ENCODE results near the gene IRAK1BP1.
"Not testable (repeated sequence)": the region's sequence is repeated elsewhere in the genome, so short reads cannot be mapped to it uniquely, and the experiment has no call there.

Gene IRAK1BP1

DNA sequence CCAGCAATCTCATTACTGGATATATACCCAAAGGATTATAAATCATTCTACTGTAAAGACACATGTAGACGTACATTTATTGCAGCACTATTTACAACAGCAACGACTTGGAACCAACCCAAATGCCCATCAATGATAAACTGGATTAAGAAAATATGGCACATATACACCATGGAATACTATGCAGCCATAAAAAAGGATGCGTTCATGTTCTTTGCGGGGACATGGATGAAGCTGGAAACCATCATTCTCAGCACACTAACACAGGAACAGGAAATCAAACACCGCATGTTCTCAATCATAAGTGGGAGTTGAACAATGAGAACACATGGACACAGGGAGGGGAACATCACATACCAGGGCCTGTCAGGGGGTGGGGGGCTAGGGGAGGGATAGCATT lies 22.6 kb downstream of the IRAK1BP1 start:
- not testable (repeated sequence) for DNase-seq (ENCODE audit: low read depth)

DNA sequence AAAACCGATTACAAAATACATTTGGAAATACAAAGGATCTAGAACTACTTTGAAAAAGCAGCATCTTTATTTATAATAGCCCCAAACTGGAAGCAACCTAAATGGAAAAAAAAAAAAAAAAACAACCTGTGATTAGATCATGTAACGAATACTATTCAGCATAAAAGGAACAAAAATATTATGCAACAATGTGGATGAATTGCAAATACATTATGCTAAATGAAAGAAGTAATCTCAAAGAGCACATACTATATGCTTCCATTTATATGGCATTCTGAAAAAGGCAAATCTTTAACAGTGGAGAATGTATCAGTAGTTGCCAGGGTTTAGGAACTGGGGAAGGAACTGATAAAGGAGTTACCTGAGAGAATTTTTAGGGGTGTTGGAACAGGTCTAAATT lies 28.9 kb downstream of the IRAK1BP1 start:
- no peak for DNase-seq (ENCODE audit: low read depth)

DNA sequence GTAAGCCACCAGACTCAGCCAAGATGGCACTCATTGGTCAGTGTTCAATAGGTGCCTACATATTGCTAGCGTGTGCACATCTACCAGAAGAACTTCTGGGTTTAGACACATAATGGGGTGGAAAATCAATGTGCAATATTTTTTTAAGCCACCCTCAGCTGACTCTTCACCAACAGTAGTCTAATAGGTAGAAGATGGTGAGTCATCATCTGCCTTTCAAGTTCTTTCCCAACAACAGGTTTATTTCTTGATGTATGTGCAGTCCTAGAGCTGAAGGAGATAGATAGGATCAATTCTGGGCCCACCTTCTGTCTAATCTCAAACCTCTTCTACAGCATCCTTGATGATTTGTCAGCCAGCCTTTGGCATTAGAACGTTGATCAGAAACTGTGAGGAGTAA lies 41.3 kb downstream of the IRAK1BP1 start:
- no peak for DNase-seq (ENCODE audit: low read depth)

- DNase-seq (ENCODE audit: low read depth): peak; percentile 64
These were observed 42.0 kb downstream of the IRAK1BP1 start for GRCh38 chr6:78909391-78909790.

DNA sequence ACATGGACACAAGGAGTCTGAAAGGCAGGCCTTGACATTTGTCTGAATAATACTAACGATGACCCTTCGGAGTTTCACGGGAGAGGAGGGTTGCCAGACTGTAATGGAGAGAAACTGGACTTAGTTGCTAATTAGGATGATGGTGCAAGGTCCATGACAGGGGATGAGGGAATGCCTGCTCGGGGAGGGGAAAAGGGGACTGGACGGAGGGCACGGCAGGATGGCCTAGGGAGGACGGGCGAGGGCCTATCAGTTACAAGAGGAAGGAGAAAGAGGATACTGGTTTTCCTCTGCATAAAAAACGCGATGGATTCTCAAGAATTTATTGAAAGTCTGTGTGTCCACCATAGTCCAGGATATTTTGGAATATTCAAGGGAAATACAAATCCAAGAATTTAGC lies 42.7 kb downstream of the IRAK1BP1 start:
- DNase-seq (ENCODE audit: low read depth): no peak

GRCh38 chr6:78910591-78911171 lies 43.3 kb downstream of the IRAK1BP1 start:
- no peak for DNase-seq (ENCODE audit: low read depth)

GRCh38 chr6:78911218-78911940 lies 44.0 kb downstream of the IRAK1BP1 start:
- DNase-seq (ENCODE audit: low read depth): no peak

- no peak for DNase-seq (ENCODE audit: low read depth)
These were observed 49.1 kb downstream of the IRAK1BP1 start for GRCh38 chr6:78916411-78916810.

DNA sequence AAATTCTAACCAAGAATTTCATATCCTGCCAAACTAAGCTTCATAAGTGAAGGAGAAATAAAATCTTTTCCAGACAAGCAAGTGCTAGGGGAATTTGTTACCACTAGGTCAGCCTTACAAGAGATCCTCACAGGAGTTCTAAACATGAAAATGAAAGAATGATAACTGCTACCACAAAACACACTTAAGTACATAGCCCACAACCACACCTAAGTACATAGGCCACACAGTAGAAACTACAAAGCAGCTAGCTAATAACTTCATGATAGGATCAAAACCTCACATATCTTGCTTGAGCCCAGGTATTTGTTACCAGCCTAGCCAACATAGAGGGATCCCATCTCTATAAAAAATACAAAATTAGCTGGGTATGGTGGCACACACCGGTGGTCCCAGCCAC lies 50.4 kb downstream of the IRAK1BP1 start:
- no peak for DNase-seq (ENCODE audit: low read depth)

DNA sequence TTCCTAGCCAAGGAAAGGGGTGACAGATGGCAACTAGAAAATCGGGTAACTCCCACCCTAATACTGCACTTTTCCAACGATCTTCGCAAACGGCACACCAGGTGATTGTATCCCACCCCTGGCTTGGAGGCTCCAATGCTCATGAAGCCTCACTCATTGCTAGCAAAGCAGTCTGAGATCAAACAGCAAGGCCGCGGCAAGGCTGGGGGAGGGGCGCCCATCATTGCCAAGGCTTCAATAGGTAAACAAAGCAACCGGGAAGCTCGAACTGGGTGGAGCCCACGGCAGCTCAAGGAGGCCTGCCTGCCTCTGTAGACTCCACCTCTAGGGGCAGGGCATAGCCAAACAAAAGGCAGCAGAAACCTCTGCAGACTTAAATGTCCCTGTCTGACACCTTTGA lies 53.8 kb downstream of the IRAK1BP1 start:
- not testable (repeated sequence) for DNase-seq (ENCODE audit: low read depth)

DNA sequence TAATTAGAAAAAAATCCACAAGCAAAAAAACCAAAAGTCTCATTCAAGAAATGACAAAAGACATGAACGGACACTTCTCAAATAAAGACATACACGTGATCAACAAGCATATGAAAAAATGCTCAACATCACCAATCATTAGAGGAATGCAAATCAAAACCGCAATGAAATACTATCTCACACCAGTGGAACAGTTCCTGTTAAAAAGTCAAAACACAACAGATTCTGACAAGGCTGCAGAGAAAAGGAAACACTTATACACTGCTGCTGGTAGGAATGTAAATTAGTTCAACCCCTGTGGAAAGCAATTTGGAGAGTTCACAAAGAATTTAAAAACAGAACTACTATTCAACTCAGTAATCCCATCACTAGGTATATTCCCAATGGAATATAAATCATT lies 58.0 kb downstream of the IRAK1BP1 start:
- no peak for DNase-seq (ENCODE audit: low read depth)

DNA sequence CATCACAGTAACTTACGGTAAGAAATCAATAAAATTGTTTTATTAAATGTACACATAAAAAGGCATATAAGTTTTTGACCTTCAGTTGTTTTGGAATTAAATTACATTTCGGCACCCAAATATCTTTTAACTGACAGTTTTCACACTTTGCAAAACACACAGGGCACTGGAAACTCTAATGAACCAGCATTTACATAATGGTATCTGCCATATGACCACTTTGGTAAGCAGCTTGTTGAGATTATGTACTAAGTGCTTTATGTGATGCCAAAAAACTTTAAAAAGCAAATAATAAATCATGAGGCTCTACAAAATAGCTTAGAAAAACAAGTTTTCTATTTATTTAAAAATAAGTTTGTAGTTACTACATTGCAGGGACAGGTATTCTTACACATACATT lies 68.2 kb downstream of the IRAK1BP1 start:
- no peak for DNase-seq (ENCODE audit: low read depth)

DNA sequence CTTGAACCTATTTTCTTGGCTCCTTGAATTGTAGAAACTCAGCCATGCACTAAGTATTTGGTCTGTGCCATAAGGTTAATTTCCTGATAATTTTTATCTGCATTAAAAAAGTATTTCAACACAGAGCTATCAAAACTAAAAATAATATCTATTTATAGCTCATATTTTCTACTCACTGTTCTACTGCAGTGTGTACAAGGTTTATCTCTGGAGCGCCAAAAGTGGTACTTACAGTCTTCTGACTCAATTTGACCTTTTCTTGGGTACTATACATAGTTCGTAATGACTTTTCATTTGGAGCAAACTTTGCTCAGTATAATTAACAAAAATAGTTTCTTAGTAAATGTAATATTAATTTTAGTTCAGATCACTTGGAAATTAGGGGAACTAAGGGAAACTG lies 69.2 kb downstream of the IRAK1BP1 start:
- DNase-seq (ENCODE audit: low read depth): no peak

- DNase-seq (ENCODE audit: low read depth): no peak
These were observed 75.1 kb downstream of the IRAK1BP1 start for GRCh38 chr6:78942446-78942845.

- DNase-seq (ENCODE audit: low read depth): no peak
These were observed 80.2 kb downstream of the IRAK1BP1 start for GRCh38 chr6:78947529-78947928.

DNA sequence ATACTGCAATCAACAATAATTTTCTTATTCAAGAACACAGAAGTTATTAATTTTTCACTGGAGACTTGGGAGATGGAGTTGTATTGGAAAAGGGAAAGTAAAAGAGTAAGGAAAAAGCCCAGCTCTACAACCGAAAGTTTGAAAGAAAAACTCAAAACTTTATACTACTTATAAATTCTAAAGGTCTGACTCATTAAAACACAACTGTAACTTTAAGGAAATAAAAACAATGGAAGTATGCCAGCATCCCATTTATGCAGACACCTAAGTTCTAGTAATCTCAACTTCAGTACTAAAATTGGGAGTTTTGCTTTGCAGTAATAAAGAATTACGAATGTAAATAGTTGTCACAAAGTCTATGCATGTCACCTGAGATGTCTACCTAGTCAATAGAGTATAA lies 80.6 kb downstream of the IRAK1BP1 start:
- no peak for DNase-seq (ENCODE audit: low read depth)

- no peak for DNase-seq (ENCODE audit: low read depth)
These were observed 81.4 kb downstream of the IRAK1BP1 start for GRCh38 chr6:78948785-78949184.

GRCh38 chr6:78952362-78952761 lies 85.0 kb downstream of the IRAK1BP1 start:
- no peak for DNase-seq (ENCODE audit: low read depth)

Measured in GM04503 (cell line).